ENCODE measurements around the gene PCGF3.

Gene PCGF3

DNA sequence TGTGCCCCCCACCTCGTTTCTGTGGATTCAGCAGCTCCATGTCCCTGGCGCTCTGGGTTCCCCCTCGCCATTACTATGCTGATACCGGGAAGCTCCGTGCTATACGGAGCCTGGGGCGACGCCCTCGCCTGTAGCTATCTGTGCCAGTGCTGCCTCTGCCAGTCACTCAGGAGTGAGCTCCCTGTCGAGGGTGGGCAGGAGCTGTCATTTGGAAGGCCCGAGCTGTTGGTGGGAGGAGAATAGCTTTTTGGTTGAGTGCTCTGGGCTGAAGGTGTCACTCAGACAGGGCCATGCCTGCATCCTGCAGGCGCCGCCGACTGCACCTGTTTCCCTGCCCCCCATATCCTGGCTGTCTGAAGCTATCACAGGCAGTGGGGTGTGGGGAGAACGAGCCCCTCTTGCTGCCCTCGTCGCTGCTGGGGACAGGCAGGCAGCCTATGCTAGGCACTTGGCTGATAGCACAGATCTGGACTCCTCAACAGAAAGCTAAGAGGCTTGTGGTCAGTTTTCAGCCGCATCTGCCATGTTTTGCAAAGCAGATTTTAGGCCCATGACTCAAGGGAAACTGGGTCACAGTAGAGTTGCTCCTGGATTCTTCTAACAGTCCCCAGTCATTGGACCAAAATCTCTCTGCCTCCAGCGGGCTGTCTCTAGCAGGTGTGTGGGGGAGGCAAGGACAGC lies 88.4 kb downstream of the PCGF3 start:
- TF ChIP-seq TAF1 (IDR thresholded peaks at IDR 0.05; ENCODE audit: borderline replicate concordance, insufficient read depth, low read length) = no peak
- no peak for TF ChIP-seq FOXP2 (optimal IDR thresholded peaks at IDR 0.05; ENCODE audit: borderline replicate concordance, extremely low read depth, extremely low read length, insufficient read depth)
- TF ChIP-seq, protein P1, sequence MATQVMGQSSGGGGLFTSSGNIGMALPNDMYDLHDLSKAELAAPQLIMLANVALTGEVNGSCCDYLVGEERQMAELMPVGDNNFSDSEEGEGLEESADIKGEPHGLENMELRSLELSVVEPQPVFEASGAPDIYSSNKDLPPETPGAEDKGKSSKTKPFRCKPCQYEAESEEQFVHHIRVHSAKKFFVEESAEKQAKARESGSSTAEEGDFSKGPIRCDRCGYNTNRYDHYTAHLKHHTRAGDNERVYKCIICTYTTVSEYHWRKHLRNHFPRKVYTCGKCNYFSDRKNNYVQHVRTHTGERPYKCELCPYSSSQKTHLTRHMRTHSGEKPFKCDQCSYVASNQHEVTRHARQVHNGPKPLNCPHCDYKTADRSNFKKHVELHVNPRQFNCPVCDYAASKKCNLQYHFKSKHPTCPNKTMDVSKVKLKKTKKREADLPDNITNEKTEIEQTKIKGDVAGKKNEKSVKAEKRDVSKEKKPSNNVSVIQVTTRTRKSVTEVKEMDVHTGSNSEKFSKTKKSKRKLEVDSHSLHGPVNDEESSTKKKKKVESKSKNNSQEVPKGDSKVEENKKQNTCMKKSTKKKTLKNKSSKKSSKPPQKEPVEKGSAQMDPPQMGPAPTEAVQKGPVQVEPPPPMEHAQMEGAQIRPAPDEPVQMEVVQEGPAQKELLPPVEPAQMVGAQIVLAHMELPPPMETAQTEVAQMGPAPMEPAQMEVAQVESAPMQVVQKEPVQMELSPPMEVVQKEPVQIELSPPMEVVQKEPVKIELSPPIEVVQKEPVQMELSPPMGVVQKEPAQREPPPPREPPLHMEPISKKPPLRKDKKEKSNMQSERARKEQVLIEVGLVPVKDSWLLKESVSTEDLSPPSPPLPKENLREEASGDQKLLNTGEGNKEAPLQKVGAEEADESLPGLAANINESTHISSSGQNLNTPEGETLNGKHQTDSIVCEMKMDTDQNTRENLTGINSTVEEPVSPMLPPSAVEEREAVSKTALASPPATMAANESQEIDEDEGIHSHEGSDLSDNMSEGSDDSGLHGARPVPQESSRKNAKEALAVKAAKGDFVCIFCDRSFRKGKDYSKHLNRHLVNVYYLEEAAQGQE (IDR thresholded peaks at IDR 0.05; ENCODE audit: insufficient read depth in 1 of 2, low read depth in 2 of 2, low read length in 2 of 2) = no peak
- TF ChIP-seq SIN3A (IDR thresholded peaks at IDR 0.05; ENCODE audit: borderline replicate concordance, insufficient read depth, low read length) = no peak

GRCh38 chr4:794900-795725 lies 89.5 kb downstream of the PCGF3 start:
- TF ChIP-seq SIN3A (IDR thresholded peaks at IDR 0.05; ENCODE audit: borderline replicate concordance, insufficient read depth, low read length) (no peak), TAF1 (IDR thresholded peaks at IDR 0.05; ENCODE audit: borderline replicate concordance, insufficient read depth, low read length) (no peak), FOXP2 (optimal IDR thresholded peaks at IDR 0.05; ENCODE audit: borderline replicate concordance, extremely low read depth, extremely low read length, insufficient read depth) (no peak), POLR2AphosphoS5 (IDR thresholded peaks at IDR 0.05; ENCODE audit: low read depth, low read length) (no peak)
- TF ChIP-seq, protein P1 (IDR thresholded peaks at IDR 0.05; ENCODE audit: insufficient read depth in 1 of 2, low read depth in 2 of 2, low read length in 2 of 2) = no peak

DNA sequence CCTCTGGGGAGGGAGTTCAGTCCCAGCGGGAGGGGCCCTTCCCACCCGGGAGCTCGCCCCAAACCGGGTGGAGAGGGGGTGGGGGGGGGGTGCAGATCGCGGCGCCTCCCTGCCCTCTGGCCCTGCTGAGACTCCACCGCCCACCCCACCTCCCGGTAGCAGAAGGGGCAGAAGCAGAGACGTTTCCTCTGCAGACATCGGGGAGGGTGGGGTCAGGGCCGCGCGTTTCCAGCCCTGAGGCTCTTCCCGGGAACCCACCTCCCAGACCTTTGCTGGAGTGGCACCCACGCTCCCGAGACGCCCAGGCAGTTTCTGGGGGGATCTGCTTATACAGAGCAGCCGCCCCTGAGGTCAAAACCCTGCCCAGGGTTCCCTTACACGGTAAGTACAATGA lies 90.1 kb downstream of the PCGF3 start:
- TF ChIP-seq, protein P1 (IDR thresholded peaks at IDR 0.05; ENCODE audit: insufficient read depth in 1 of 2, low read depth in 2 of 2, low read length in 2 of 2) = no peak
- TF ChIP-seq SIN3A (IDR thresholded peaks at IDR 0.05; ENCODE audit: borderline replicate concordance, insufficient read depth, low read length) (no peak), FOXP2 (optimal IDR thresholded peaks at IDR 0.05; ENCODE audit: borderline replicate concordance, extremely low read depth, extremely low read length, insufficient read depth) (no peak), POLR2AphosphoS5 (IDR thresholded peaks at IDR 0.05; ENCODE audit: low read depth, low read length) (no peak), TAF1 (IDR thresholded peaks at IDR 0.05; ENCODE audit: borderline replicate concordance, insufficient read depth, low read length) (no peak)

GRCh38 chr4:796206-796605 lies 90.6 kb downstream of the PCGF3 start:
- TF ChIP-seq, protein P1 (IDR thresholded peaks at IDR 0.05; ENCODE audit: insufficient read depth in 1 of 2, low read depth in 2 of 2, low read length in 2 of 2) = no peak
- TF ChIP-seq FOXP2 (optimal IDR thresholded peaks at IDR 0.05; ENCODE audit: borderline replicate concordance, extremely low read depth, extremely low read length, insufficient read depth) (no peak), POLR2AphosphoS5 (IDR thresholded peaks at IDR 0.05; ENCODE audit: low read depth, low read length) (no peak)
